Ishikawa (cell line): ENCODE results near the gene FAM171A1.

ENCODE experiments used
- CREB1 ChIP-seq: IDR thresholded peaks from 2 replicates; pipeline ENCODE4 v1.6.1; 2012; ENCODE audit warnings: low read depth
- EGR1 ChIP-seq: IDR thresholded peaks from 2 replicates; pipeline ENCODE4 v1.6.1; 2012
- RAD21 ChIP-seq: IDR thresholded peaks from 2 replicates; pipeline ENCODE4 v1.6.1; 2012; ENCODE audit warnings: low read depth
- TF ChIP-seq, protein P1 (sequence below): IDR thresholded peaks from 2 replicates; pipeline ENCODE4 v1.6.1; 2012
- TF ChIP-seq, protein P2 (sequence below): IDR thresholded peaks from 2 replicates; pipeline ENCODE4 v1.6.1; 2012; ENCODE audit warnings: low read depth, mild to moderate bottlenecking

DNA sequence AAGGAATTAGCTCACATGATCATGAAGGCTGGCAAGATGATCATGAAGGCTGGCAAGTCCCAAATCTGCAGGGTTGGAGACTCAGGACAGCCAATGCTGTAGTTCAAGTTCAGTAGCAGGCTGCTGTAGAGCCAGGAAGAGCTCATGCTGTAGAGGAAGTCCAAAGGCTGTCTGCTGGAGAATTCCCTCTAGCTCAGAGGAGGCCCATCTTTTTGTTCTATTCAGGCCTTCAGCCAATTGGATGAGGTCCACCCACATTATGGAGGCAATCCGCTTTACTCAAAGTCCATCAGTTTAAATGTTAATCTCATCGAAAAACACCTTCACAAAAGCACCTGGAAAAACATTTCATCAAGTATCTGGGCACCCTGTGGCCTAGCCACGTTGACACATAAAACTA, 24.8 kb upstream of the FAM171A1 start:
- TF ChIP-seq CREB1 (no peak), EGR1 (no peak), RAD21 (no peak)
- TF ChIP-seq, protein P1, sequence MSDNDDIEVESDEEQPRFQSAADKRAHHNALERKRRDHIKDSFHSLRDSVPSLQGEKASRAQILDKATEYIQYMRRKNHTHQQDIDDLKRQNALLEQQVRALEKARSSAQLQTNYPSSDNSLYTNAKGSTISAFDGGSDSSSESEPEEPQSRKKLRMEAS: no peak
- TF ChIP-seq, protein P2, sequence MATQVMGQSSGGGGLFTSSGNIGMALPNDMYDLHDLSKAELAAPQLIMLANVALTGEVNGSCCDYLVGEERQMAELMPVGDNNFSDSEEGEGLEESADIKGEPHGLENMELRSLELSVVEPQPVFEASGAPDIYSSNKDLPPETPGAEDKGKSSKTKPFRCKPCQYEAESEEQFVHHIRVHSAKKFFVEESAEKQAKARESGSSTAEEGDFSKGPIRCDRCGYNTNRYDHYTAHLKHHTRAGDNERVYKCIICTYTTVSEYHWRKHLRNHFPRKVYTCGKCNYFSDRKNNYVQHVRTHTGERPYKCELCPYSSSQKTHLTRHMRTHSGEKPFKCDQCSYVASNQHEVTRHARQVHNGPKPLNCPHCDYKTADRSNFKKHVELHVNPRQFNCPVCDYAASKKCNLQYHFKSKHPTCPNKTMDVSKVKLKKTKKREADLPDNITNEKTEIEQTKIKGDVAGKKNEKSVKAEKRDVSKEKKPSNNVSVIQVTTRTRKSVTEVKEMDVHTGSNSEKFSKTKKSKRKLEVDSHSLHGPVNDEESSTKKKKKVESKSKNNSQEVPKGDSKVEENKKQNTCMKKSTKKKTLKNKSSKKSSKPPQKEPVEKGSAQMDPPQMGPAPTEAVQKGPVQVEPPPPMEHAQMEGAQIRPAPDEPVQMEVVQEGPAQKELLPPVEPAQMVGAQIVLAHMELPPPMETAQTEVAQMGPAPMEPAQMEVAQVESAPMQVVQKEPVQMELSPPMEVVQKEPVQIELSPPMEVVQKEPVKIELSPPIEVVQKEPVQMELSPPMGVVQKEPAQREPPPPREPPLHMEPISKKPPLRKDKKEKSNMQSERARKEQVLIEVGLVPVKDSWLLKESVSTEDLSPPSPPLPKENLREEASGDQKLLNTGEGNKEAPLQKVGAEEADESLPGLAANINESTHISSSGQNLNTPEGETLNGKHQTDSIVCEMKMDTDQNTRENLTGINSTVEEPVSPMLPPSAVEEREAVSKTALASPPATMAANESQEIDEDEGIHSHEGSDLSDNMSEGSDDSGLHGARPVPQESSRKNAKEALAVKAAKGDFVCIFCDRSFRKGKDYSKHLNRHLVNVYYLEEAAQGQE: no peak
